DND-41 (cell line): Measurements from ENCODE around the gene FAT3.

ENCODE experiments used
- ATAC-seq: fragments of 200-7000 bp; cut with Tn5 transposase; 3 replicates; pipeline ENCODE4 v1.9.1; 2021; ENCODE audit warnings: low read depth; ENCODE audit not compliant: insufficient read depth
- DNase-seq: peaks from one replicate; pipeline ENCODE4 v3.0.0-alpha.2; 2020
- H2AFZ ChIP-seq: 2 replicates; pipeline ENCODE4 v1.6.0; 2012; ENCODE audit warnings: low read depth, low read length
- H3K27ac ChIP-seq: 2 replicates; pipeline ENCODE4 v1.5.1; 2012; ENCODE audit warnings: low read length, inconsistent platforms
- H3K27me3 ChIP-seq: fragments of 200-600 bp; sonication (generic); 2 replicates; pipeline ENCODE4 v1.6.0; 2012; ENCODE audit warnings: low read length, mild to moderate bottlenecking, inconsistent platforms; ENCODE audit not compliant: insufficient read depth, poor library complexity
- H3K36me3 ChIP-seq: 2 replicates; pipeline ENCODE4 v1.5.1; 2012; ENCODE audit warnings: low read length, inconsistent platforms; ENCODE audit not compliant: insufficient read depth
- H3K4me1 ChIP-seq: 2 replicates; pipeline ENCODE4 v1.5.1; 2012; ENCODE audit warnings: mild to moderate bottlenecking, low read length; ENCODE audit not compliant: insufficient read depth
- H3K4me2 ChIP-seq: 2 replicates; pipeline ENCODE4 v1.6.0; 2012; ENCODE audit warnings: mild to moderate bottlenecking, moderate library complexity, low read length, inconsistent platforms; ENCODE audit not compliant: insufficient read depth
- H3K4me3 ChIP-seq, 2 experiments: fragments of 200-600 bp in 1 of 2; shearing (Covaris generic) in 1 of 2; 2 replicates each; pipeline ENCODE4 v1.5.1; 2012 to 2016; ENCODE audit warnings: inconsistent platforms in 2 of 2, low read length in 2 of 2, mild to moderate bottlenecking in 2 of 2, low read depth in 1 of 2, moderate library complexity in 1 of 2
- H3K79me2 ChIP-seq: 2 replicates; pipeline ENCODE4 v1.6.0; 2012; ENCODE audit warnings: low read length, inconsistent platforms; ENCODE audit not compliant: insufficient read depth
- H3K9ac ChIP-seq: 2 replicates; pipeline ENCODE4 v1.6.0; 2012; ENCODE audit warnings: low read depth, mild to moderate bottlenecking, inconsistent platforms, low read length, moderate library complexity
- H3K9me3 ChIP-seq: 2 replicates; pipeline ENCODE4 v1.5.1; 2012; ENCODE audit warnings: low read length, moderate library complexity, mild to moderate bottlenecking, inconsistent platforms; ENCODE audit not compliant: insufficient read depth, severe bottlenecking
- H4K20me1 ChIP-seq: 2 replicates; pipeline ENCODE4 v1.6.0; 2012; ENCODE audit warnings: low read length; ENCODE audit not compliant: insufficient read depth
- EZH2 ChIP-seq: IDR thresholded peaks from 3 replicates; pipeline ENCODE4 v1.6.1; 2012; ENCODE audit warnings: borderline replicate concordance, low read depth, mild to moderate bottlenecking, moderate library complexity, low read length, inconsistent platforms; ENCODE audit not compliant: severe bottlenecking
- TF ChIP-seq, protein P1 (sequence below): IDR thresholded peaks from 2 replicates; pipeline ENCODE4 v1.5.1; 2012; ENCODE audit warnings: borderline replicate concordance, low read length, moderate library complexity, mild to moderate bottlenecking; ENCODE audit not compliant: poor library complexity, severe bottlenecking; ENCODE audit errors: extremely low read depth

FAT3 gene

DNA sequence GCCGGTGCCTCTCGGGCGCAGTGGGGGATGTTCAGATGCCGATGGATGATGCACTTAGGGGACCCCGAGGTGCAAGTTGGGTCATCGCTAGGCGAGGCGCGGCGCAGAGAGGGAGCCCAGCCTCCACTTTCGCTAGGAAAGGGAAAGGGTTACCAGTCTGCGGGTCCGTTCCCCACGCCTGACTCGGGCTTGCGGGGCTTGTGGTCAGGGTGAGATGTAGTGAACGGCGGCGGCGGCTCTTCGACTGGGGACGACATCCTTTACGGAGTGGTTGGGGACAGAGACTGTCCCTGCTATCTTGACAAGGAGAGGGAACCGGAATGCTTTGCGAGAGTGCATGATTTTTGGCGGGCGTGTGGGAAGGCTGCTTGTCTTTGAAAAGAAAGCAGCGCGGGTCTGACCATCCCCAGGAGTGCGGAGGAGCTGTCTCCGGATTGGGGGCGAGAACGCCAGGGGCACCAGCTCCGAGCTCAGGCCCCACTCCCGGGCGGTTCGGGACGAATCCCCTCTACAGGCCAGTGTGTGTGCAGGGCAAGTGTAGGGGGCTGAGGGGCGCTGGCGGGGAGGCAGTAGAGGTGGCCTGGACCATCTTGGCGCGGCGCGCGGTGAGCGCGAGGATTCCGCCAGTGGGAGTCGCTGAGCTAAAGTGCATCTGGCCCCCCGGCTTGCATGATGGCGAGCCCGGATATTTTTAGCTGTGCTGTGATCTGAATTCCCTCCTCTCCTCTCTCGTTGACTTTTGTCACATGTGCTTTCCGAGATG is 1.1 kb downstream of the FAT3 start:
- ATAC-seq = no peak
- H3K9me3 ChIP-seq = peaks cover 3% of the 10 kb centered on the region
- TF ChIP-seq, protein P1, sequence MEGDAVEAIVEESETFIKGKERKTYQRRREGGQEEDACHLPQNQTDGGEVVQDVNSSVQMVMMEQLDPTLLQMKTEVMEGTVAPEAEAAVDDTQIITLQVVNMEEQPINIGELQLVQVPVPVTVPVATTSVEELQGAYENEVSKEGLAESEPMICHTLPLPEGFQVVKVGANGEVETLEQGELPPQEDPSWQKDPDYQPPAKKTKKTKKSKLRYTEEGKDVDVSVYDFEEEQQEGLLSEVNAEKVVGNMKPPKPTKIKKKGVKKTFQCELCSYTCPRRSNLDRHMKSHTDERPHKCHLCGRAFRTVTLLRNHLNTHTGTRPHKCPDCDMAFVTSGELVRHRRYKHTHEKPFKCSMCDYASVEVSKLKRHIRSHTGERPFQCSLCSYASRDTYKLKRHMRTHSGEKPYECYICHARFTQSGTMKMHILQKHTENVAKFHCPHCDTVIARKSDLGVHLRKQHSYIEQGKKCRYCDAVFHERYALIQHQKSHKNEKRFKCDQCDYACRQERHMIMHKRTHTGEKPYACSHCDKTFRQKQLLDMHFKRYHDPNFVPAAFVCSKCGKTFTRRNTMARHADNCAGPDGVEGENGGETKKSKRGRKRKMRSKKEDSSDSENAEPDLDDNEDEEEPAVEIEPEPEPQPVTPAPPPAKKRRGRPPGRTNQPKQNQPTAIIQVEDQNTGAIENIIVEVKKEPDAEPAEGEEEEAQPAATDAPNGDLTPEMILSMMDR = no peak
- TF ChIP-seq EZH2 = no peak
- no peaks in the 10 kb centered on the region for H3K4me1 ChIP-seq
- H4K20me1 ChIP-seq = no peaks in the 10 kb centered on the region
- H3K27me3 ChIP-seq = no peaks in the 10 kb centered on the region
- H3K27ac ChIP-seq = no peak overlapping the region
- H3K9ac ChIP-seq = no peak overlapping the region
- no peak overlapping the region for H2AFZ ChIP-seq
- H3K4me3 ChIP-seq = no peak overlapping the region
- H3K79me2 ChIP-seq = no peaks in the 10 kb centered on the region
- no peak overlapping the region for H3K4me2 ChIP-seq
- no peaks in the 10 kb centered on the region for H3K36me3 ChIP-seq
- no peak for DNase-seq

DNA sequence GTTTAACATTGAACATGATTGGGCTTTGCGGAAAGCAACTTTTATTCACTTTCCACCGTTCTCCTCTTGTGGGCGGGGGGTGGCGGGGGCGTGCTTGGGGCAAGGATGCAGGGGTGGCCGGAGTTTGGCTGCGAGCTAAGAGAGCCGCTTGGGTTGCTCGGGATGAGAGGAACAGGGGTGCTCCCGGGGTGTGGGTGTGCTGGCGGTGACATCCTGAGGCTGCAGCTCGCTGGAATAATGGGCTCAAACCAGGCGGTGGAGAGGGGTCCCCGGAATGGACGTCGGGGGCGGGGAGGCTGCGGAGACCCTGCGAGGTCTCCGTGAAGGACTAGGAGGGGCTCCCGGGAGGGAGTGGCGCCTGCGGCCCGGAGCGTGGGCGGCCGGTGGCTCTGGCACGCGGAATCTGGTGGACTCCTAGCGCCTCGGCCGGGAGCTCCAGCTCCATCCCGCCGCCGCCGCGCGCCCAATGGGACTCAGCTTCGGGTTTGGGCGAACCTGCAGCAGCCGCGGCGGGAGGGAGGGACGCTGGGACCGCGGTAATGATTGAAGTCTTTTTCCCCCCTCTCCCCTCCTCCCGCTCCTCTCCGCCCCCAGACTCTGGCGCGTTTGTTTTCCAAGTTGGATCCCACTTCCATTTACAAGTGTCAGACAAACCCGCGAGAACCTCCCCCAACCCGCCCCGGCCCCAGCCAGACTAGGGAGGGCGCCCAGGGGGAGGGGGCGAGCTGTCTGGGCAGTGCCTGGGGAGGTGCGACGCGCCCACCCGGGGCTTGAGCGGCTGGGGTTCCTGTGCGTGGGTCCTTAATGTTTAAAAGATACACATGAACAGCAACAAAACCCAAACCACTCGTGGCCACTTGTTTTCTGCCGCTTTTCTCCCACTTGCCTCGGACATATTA is 2.0 kb downstream of the FAT3 start:
- no peak for ATAC-seq
- DNase-seq = no peak
- Histone ChIP-seq H3K9me3 (peaks cover 3% of the 10 kb centered on the region), H3K27ac (no peak overlapping the region), H3K4me2 (no peak overlapping the region), H3K79me2 (no peaks in the 10 kb centered on the region), H3K9ac (no peak overlapping the region), H3K4me1 (peaks cover 3% of the 10 kb centered on the region; the same call in 1 of the 2 replicates), H3K36me3 (no peaks in the 10 kb centered on the region), H2AFZ (no peak overlapping the region), H3K27me3 (no peaks in the 10 kb centered on the region), H3K4me3 (no peak overlapping the region), H4K20me1 (no peaks in the 10 kb centered on the region)
- no peak for TF ChIP-seq EZH2
- TF ChIP-seq, protein P1 = no peak

DNA sequence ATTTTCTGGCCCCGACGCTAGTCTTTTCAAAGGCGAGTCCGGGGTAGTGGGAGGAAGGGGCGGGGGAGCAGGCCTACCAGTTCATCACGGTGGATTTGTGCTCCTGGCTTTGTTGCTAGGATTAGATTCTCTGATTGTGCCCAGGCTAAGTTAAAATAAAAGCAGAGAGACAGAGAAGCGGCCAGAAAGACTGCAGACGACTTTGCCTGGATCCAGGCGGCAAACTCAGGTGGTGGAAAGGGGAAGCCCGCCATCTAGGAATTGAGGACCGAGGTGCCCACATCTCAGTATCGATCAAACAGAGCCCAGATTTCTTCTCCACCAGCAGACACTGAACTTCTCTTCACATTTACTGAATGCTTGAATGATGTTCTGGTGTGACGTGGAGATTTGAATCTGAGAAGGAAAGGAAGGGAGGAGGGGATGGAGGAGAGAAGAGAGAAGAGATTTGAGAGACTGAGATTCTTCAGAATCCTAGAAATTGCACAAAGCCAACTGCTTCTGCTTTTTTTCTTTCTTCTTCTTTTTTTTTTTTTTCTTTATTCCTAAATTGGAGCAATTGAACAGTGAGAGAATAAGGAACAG is 2.7 kb downstream of the FAT3 start:
- Histone ChIP-seq H3K79me2 (no peaks in the 10 kb centered on the region), H2AFZ (no peak overlapping the region), H3K4me3 (no peak overlapping the region), H3K36me3 (no peaks in the 10 kb centered on the region), H3K27me3 (no peaks in the 10 kb centered on the region), H3K27ac (no peak overlapping the region), H3K4me2 (no peak overlapping the region), H3K9ac (no peak overlapping the region), H3K9me3 (peaks cover 3% of the 10 kb centered on the region), H3K4me1 (peaks cover 5% of the 10 kb centered on the region; the same call in 1 of the 2 replicates), H4K20me1 (no peaks in the 10 kb centered on the region)
- TF ChIP-seq EZH2 = no peak
- TF ChIP-seq, protein P1 = no peak
- DNase-seq (no peak), ATAC-seq (no peak)
